ENCODE measurements around the gene PTPRJ. TPM values are rescaled to one million over a fixed set of nuclear protein-coding genes. Genes with fewer than 3 reads are reported as not detected.

PTPRJ gene
- total RNA-seq, 1 experiment from 2014 or later: 43.7 TPM

DNA sequence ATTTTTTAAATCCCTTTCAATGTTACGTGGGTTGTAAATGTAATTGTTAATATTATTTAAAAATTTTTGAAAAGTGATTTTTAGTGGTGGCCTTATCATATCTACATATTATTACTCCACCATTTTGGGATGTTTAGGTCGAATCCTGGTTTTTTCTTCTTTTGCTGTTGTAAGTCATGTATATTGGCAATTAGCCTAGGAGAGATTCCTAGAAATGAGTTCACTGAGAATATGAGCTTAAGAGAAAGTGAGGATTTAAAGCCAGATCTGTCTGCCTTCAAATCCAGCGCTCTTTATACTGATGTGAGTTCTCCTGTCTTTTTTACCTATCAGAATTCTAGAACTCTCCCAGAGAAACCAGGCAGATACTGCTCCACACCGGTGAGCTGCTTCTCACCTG, 56.1 kb downstream of the PTPRJ start:
- POLR2A ChIA-PET (ENCODE audit: unreplicated experiment): no interaction called here
- Histone ChIP-seq H2AFZ (no peak overlapping the region), H3K9me2 (ENCODE audit: insufficient read depth) (no peaks in the 10 kb centered on the region), H3F3A (ENCODE audit: insufficient read depth, low read depth) (peaks cover 22% of the 10 kb centered on the region), H3K9me3 (ENCODE audit: insufficient read depth, low read depth) (no peaks in the 10 kb centered on the region), H3K79me2 (ENCODE audit: low read depth) (peaks cover 72% of the 10 kb centered on the region), H3K4me2 (no peak overlapping the region), H3K4me3 (no peak overlapping the region), H3K36me3 (ENCODE audit: low read depth) (peaks cover 9% of the 10 kb centered on the region), H4K20me1 (ENCODE audit: insufficient read depth) (no peaks in the 10 kb centered on the region), H3K27me3 (ENCODE audit: insufficient read depth, low read depth) (no peaks in the 10 kb centered on the region), H3K4me1 (replicated peaks; ENCODE audit: insufficient read depth) (peaks cover 18% of the 10 kb centered on the region), H3K27ac (0 out of 2 replicates have a peak overlapping the region, but pooled peaks have one; percentile 1)
- no peak for DNase-seq
- CTCF ChIA-PET: interaction anchor here (0.6 kb wide), 1 partner anchor 58 kb away, joined by 4 read pairs; no protein-coding TSS in a partner anchor
- intact Hi-C loops (cut with micrococcal nuclease; ENCODE audit: unreplicated experiment): no loop called here
- BruUV-seq (replicated peaks): no TSS peak
- TF ChIP-seq EZH2 (IDR thresholded peaks at IDR 0.05; ENCODE audit: low read depth): no peak
- TF ChIP-seq, protein P1, sequence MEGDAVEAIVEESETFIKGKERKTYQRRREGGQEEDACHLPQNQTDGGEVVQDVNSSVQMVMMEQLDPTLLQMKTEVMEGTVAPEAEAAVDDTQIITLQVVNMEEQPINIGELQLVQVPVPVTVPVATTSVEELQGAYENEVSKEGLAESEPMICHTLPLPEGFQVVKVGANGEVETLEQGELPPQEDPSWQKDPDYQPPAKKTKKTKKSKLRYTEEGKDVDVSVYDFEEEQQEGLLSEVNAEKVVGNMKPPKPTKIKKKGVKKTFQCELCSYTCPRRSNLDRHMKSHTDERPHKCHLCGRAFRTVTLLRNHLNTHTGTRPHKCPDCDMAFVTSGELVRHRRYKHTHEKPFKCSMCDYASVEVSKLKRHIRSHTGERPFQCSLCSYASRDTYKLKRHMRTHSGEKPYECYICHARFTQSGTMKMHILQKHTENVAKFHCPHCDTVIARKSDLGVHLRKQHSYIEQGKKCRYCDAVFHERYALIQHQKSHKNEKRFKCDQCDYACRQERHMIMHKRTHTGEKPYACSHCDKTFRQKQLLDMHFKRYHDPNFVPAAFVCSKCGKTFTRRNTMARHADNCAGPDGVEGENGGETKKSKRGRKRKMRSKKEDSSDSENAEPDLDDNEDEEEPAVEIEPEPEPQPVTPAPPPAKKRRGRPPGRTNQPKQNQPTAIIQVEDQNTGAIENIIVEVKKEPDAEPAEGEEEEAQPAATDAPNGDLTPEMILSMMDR (conservative IDR thresholded peaks at IDR 0.05): no peak

DNA sequence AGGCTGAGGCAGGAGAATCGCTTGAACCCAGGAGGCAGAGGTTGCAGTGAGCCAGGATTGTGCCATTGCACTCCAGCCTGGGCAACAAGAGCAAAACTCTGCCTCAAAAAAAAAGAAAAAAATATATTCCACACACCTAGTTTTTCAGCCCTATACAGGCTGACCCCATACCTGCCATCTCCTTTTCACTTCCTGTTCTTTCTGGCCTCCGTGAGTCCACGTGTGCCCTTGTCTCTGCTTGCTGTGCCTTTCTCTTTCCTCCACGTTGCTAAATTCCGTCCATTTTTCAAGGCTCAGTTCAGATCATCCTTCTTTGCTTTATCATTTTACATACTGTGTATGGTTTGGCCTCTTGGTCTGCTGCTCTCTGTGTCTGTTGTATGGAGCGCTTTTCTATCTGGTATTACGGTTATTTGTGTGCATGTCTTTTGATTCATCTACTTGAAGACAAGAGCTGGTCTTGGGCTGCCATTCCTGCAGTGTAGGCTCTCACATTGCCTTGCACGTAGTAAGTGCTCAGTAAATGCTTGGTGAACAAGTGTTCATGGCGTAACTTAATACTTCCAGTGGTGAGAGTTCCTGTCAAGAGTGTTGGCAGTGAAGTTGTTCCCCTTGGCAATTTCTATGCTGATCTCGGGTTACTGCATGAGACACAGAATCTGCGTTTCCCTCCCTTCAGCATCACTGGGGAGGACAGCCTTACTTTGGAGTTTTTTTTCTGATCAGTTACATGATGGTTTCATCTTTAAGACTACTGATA, 57.5 kb downstream of the PTPRJ start:
- H3K79me2 ChIP-seq (ENCODE audit: low read depth): peaks cover 64% of the 10 kb centered on the region
- H3K4me2 ChIP-seq: no peak overlapping the region
- intact Hi-C loops (cut with micrococcal nuclease; ENCODE audit: unreplicated experiment): no loop called here
- H3F3A ChIP-seq (ENCODE audit: insufficient read depth, low read depth): peaks cover 15% of the 10 kb centered on the region
- POLR2A ChIA-PET (ENCODE audit: unreplicated experiment): no interaction called here
- no peaks in the 10 kb centered on the region for H4K20me1 ChIP-seq (ENCODE audit: insufficient read depth)
- CTCF ChIA-PET: no interaction called here
- TF ChIP-seq EZH2 (IDR thresholded peaks at IDR 0.05; ENCODE audit: low read depth): no peak
- TF ChIP-seq, protein P1 (conservative IDR thresholded peaks at IDR 0.05): no peak
- H3K27me3 ChIP-seq (ENCODE audit: insufficient read depth, low read depth): no peaks in the 10 kb centered on the region
- peak in 1 of 2 experiments; percentile 33 for DNase-seq
- no TSS peak for BruUV-seq (replicated peaks)
- H3K9me3 ChIP-seq (ENCODE audit: insufficient read depth, low read depth): no peaks in the 10 kb centered on the region
- no peak overlapping the region for H3K4me3 ChIP-seq
- H3K4me1 ChIP-seq (replicated peaks; ENCODE audit: insufficient read depth): 0 out of 2 replicates have a peak, but pooled peaks cover 9% of the 10 kb centered on the region
- H3K27ac ChIP-seq: no peak overlapping the region
- H3K9me2 ChIP-seq (ENCODE audit: insufficient read depth): no peaks in the 10 kb centered on the region
- peaks cover 9% of the 10 kb centered on the region; the same call in 1 of the 2 replicates for H3K36me3 ChIP-seq (ENCODE audit: low read depth)
- H2AFZ ChIP-seq: no peak overlapping the region

DNA sequence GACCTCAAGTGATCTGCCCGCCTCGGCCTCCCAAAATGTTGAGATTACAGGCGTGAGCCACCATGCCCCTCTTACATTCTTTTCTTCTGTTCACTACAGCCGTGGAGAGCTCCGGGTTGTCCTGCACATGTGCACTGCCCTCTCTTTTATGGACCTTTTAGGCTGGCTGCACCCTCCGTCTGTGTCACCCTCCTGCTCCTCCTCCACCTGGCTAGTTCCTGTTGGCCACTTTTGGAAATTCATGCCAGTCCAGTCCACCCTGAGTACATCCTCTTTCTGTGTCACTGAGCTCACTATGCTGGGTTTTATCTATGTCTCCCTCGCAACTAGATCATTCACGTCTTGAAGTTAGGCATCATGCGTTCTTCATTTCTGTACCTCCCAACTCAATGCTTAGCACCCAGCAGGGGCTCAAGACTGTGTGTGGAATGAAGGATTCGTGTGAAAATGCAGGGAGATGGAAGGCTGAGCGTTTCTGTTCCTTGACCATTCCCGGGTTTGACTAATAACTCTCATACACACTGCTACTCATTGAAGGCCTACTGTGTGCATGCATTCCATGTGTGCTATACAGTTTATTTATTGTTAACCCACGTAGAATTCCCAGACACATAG, 60.6 kb downstream of the PTPRJ start:
- H3K79me2 ChIP-seq (ENCODE audit: low read depth): peaks cover 74% of the 10 kb centered on the region
- no peak overlapping the region for H3K4me3 ChIP-seq
- no peaks in the 10 kb centered on the region for H3K27me3 ChIP-seq (ENCODE audit: insufficient read depth, low read depth)
- 0 out of 2 replicates have a peak, but pooled peaks cover 9% of the 10 kb centered on the region for H3K4me1 ChIP-seq (replicated peaks; ENCODE audit: insufficient read depth)
- H3K4me2 ChIP-seq: no peak overlapping the region
- no peaks in the 10 kb centered on the region for H3K9me3 ChIP-seq (ENCODE audit: insufficient read depth, low read depth)
- no peak overlapping the region for H2AFZ ChIP-seq
- no peaks in the 10 kb centered on the region; the same call in 1 of the 2 replicates for H3K36me3 ChIP-seq (ENCODE audit: low read depth)
- DNase-seq: peak in 1 of 2 experiments; percentile 19
- H3K9me2 ChIP-seq (ENCODE audit: insufficient read depth): no peaks in the 10 kb centered on the region
- ChIA-PET CTCF (interaction anchor here (0.7 kb wide), 1 partner anchor 107 kb away, joined by 8 read pairs; no protein-coding TSS in a partner anchor), POLR2A (ENCODE audit: unreplicated experiment) (interaction anchor here (0.7 kb wide), 1 partner anchor 1905 kb away, joined by 4 read pairs; no protein-coding TSS in a partner anchor)
- no peak for TF ChIP-seq EZH2 (IDR thresholded peaks at IDR 0.05; ENCODE audit: low read depth)
- TF ChIP-seq, protein P1 (conservative IDR thresholded peaks at IDR 0.05): no peak
- no peak overlapping the region for H3K27ac ChIP-seq
- H3F3A ChIP-seq (ENCODE audit: insufficient read depth, low read depth): peaks cover 9% of the 10 kb centered on the region
- no peaks in the 10 kb centered on the region for H4K20me1 ChIP-seq (ENCODE audit: insufficient read depth)
- intact Hi-C loops (cut with micrococcal nuclease; ENCODE audit: unreplicated experiment): no loop called here
- BruUV-seq (replicated peaks): no TSS peak

Data from PC-9 (cell line).